K562 (cell line): Measurements from ENCODE around the gene GALK2. TPM values are rescaled to one million over a fixed set of nuclear protein-coding genes. Genes with fewer than 3 reads are reported as not detected.

Source experiments
- ATAC-seq: fragments of 200-7000 bp; cut with Tn5 transposase; 3 replicates; pipeline ENCODE4 v1.9.1; 2020; ENCODE audit warnings: moderate library complexity
- BruUV-seq: library from RNA; stranded (reverse); fragments of 400-500 nt; replicated peaks from 2 replicates; lab custom pipeline; 2021; lab: Mats Ljungman, UMichigan
- CTCF ChIA-PET: fragments of 300-600 bp; formaldehyde crosslinking; extraction: SDS; loops from one replicate; lab custom pipeline; 2021; ENCODE audit warnings: low intra/inter-chr PET ratio; lab: Yijun Ruan, JAX
- POLR2A ChIA-PET: fragments of 300-600, 350-650 bp; sonication (Branson Sonifier 250); formaldehyde crosslinking; extraction: SDS; loops from one replicate; lab custom pipeline; 2021; ENCODE audit warnings: antibody characterized with exemption, inconsistent platforms; lab: Yijun Ruan, JAX
- DNase-seq, 4 experiments: peaks; one replicate each; pipeline versions ENCODE4 v3.0.0 to v3.0.0-alpha.2; 2011 to 2018; ENCODE audit warnings: low spot score in 3 of 4, mixed read lengths in 3 of 4; ENCODE audit errors: extremely low read depth in 1 of 4
- FAIRE-seq: peaks from 2 replicates; lab custom pipeline; 2011; peaks lifted over from hg19 to GRCh38; lab: Jason Lieb, UNC
- H2AFZ ChIP-seq: 2 replicates; pipeline ENCODE4 v1.6.0; 2011; ENCODE audit warnings: low read depth, low read length, control low read depth, inconsistent platforms
- H3K27ac ChIP-seq: fragments of 200-600 bp; 3 replicates; pipeline ENCODE4 v1.8.0; 2011; ENCODE audit warnings: low read depth, mild to moderate bottlenecking, control low read depth, inconsistent platforms, low read length, moderate library complexity, mixed read lengths; ENCODE audit errors: extremely low read depth
- H3K27me3 ChIP-seq, 2 experiments: fragments of 300-600 bp in 1 of 2; 2 replicates in 1 of 2; 3 replicates in 1 of 2; pipeline versions ENCODE4 v1.6.0 to v1.8.0; 2011; ENCODE audit warnings: inconsistent platforms in 2 of 2, low read length in 2 of 2, mild to moderate bottlenecking in 1 of 2, mixed read lengths in 1 of 2, moderate library complexity in 1 of 2; ENCODE audit not compliant: control insufficient read depth in 2 of 2, insufficient read depth in 2 of 2
- H3K36me3 ChIP-seq: fragments of 300-600 bp; 3 replicates; pipeline ENCODE4 v1.8.0; 2011; ENCODE audit warnings: mild to moderate bottlenecking, low read length, inconsistent platforms; ENCODE audit not compliant: control insufficient read depth, insufficient read depth
- H3K4me1 ChIP-seq, 2 experiments: fragments of 200-600 bp in 1 of 2; replicated peaks in 1 of 2; 2 replicates in 1 of 2; 3 replicates in 1 of 2; pipeline versions ENCODE4 v1.5.1 to v1.8.0; 2011; ENCODE audit warnings: inconsistent platforms in 2 of 2, low read length in 2 of 2, mild to moderate bottlenecking in 1 of 2, mixed read lengths in 1 of 2, moderate library complexity in 1 of 2; ENCODE audit not compliant: control insufficient read depth in 2 of 2, insufficient read depth in 2 of 2
- H3K4me2 ChIP-seq: 2 replicates; pipeline ENCODE4 v1.6.1; 2011; ENCODE audit warnings: low read length, control low read depth, inconsistent platforms, mixed read lengths; ENCODE audit not compliant: insufficient read depth
- H3K4me3 ChIP-seq: fragments of 200-600 bp; sonication (generic), shearing (Covaris generic); 2 replicates; pipeline ENCODE4 v1.5.1; 2016; ENCODE audit warnings: control low read depth, inconsistent platforms
- H3K79me2 ChIP-seq: fragments of 200-600 bp; 3 replicates; pipeline ENCODE4 v1.8.0; 2011; ENCODE audit warnings: low read length, inconsistent platforms; ENCODE audit not compliant: control insufficient read depth, insufficient read depth
- H3K9ac ChIP-seq, 2 experiments: 2 replicates each; pipeline versions ENCODE4 v1.6.0 to v1.6.1; 2011; ENCODE audit warnings: low read depth in 2 of 2, low read length in 2 of 2, control low read depth in 1 of 2, inconsistent platforms in 1 of 2, mild to moderate bottlenecking in 1 of 2, mixed read lengths in 1 of 2; ENCODE audit not compliant: insufficient read depth in 1 of 2
- H3K9me1 ChIP-seq: one replicate; pipeline ENCODE4 v1.6.0; 2011; ENCODE audit warnings: inconsistent platforms, mild to moderate bottlenecking, low read length, moderate library complexity; ENCODE audit not compliant: control insufficient read depth, insufficient read depth
- H3K9me3 ChIP-seq: replicated peaks from 2 replicates; pipeline ENCODE4 v1.5.1; 2011; ENCODE audit warnings: low read depth, low read length, inconsistent platforms; ENCODE audit not compliant: control insufficient read depth, insufficient read depth
- H4K20me1 ChIP-seq: replicated peaks from 2 replicates; pipeline ENCODE4 v1.6.1; 2011; ENCODE audit warnings: low read length, inconsistent platforms, mixed read lengths; ENCODE audit not compliant: control insufficient read depth, insufficient read depth
- CREB3 ChIP-seq: fragments of 450-650 bp; conservative IDR thresholded peaks from 2 replicates; pipeline ENCODE4 v1.6.1; 2016; ENCODE audit warnings: missing genetic modification characterization, low read depth, mild to moderate bottlenecking, missing compliant biosample characterization, moderate library complexity
- E2F4 ChIP-seq: sonication (generic); formaldehyde crosslinking; IDR thresholded peaks from 2 replicates; pipeline ENCODE4 v1.8.0; 2022; ENCODE audit warnings: mild to moderate bottlenecking, low read depth, missing genetic modification reagents
- GATAD2A ChIP-seq: fragments of 450-650 bp; IDR thresholded peaks from 2 replicates; pipeline ENCODE4 v1.6.1; 2017
- L3MBTL2 ChIP-seq: fragments of 450-650 bp; IDR thresholded peaks from 2 replicates; pipeline ENCODE4 v1.6.1; 2016; ENCODE audit warnings: mild to moderate bottlenecking, moderate library complexity
- NEUROD1 ChIP-seq: fragments of 150-350 bp; IDR thresholded peaks from 2 replicates; pipeline ENCODE4 v1.6.1; 2014; ENCODE audit warnings: borderline replicate concordance, low read length, low read depth; ENCODE audit not compliant: partially characterized antibody
- RFX1 ChIP-seq: fragments of 450-650 bp; IDR thresholded peaks from 2 replicates; pipeline ENCODE4 v1.6.1; 2016; ENCODE audit warnings: mild to moderate bottlenecking, moderate library complexity
- RFX5 ChIP-seq: IDR thresholded peaks from 2 replicates; pipeline ENCODE4 v1.6.1; 2011; ENCODE audit warnings: low read depth, mild to moderate bottlenecking, improper control_type of control experiment, low read length
- RNF219 ChIP-seq: fragments of 250-450 bp; sonication (Bioruptor Pico); IDR thresholded peaks from 2 replicates; pipeline ENCODE4 v1.5.0; 2022; ENCODE audit warnings: mild to moderate bottlenecking
- SNIP1 ChIP-seq: fragments of 450-650 bp; IDR thresholded peaks from 2 replicates; pipeline ENCODE4 v1.7.1; 2017; ENCODE audit warnings: low read depth, mild to moderate bottlenecking
- TBL1XR1 ChIP-seq, 2 experiments: IDR thresholded peaks; 2 replicates each; pipeline ENCODE4 v1.6.1; 2012; ENCODE audit warnings: improper control_type of control experiment in 2 of 2, low read length in 2 of 2, mild to moderate bottlenecking in 1 of 2
- ZNF140 ChIP-seq: fragments of 250-450 bp; sonication (Bioruptor Pico); IDR thresholded peaks from 2 replicates; pipeline ENCODE4 v1.8.0; 2021; ENCODE audit warnings: moderate library complexity, mild to moderate bottlenecking, inconsistent platforms
- ZNF311 ChIP-seq: fragments of 250-450 bp; sonication (Bioruptor Pico); IDR thresholded peaks from 2 replicates; pipeline ENCODE4 v1.4.0; 2020; ENCODE audit warnings: mild to moderate bottlenecking, moderate library complexity
- ZNF398 ChIP-seq: fragments of 250-450 bp; sonication (Bioruptor Pico); IDR thresholded peaks from 2 replicates; pipeline ENCODE4 v1.8.0; 2021; ENCODE audit warnings: moderate library complexity, mild to moderate bottlenecking, inconsistent platforms
- WGBS: fragments of 100-300 bp; shearing (Covaris generic); methylation state at CpG from one replicate; pipeline ENCODE4 v1.1.6; 2016; ENCODE audit warnings: low coverage, mixed read lengths; ENCODE audit not compliant: insufficient coverage; ENCODE audit errors: missing lambda C conversion rate; 5-methylcytosine and 5-hydroxymethylcytosine counted together
- in situ Hi-C: fragments of 300-500 bp; cut with MboI; formaldehyde crosslinking; loops from 4 replicates; pipeline ENCODE4 v1.15.0; 2018; ENCODE audit warnings: inconsistent platforms, mixed read lengths
- intact Hi-C: fragments of 100-400 bp; cut with micrococcal nuclease; formaldehyde crosslinking; loops from 2 replicates; pipeline ENCODE4 v1.14.2; 2022
- polyA plus RNA-seq, 8 experiments: library from polyadenylated mRNA; depleted of rRNA in 4 of 8; stranded (reverse) in 5 of 8; unstranded in 3 of 8; fragments of >200 nt; fragmentation: Nextera tagmentation in 2 of 8; fragmentation: Illumina TruSeq in 1 of 8; extraction: Ambion mirVana in 2 of 8; extraction: Trizol in 1 of 8; gene quantifications; 2 replicates each; pipeline versions ENCODE4 v1.2.1 to v1.2.3, GENCODE V29; 2011 to 2014; ENCODE audit warnings: inconsistent platforms in 1 of 8, missing spikeins in 1 of 8
- total RNA-seq, 7 experiments: library from RNA; depleted of rRNA in 6 of 7; stranded (reverse); fragments of >200 nt in 6 of 7; fragmentation: Illumina TruSeq in 2 of 7; extraction: Trizol in 2 of 7; gene quantifications; 2 replicates each; pipeline versions ENCODE4 v1.2.1 to v1.2.3, GENCODE V29; 2011 to 2021; ENCODE audit warnings: low replicate concordance in 1 of 7

Gene GALK2
- total and polyA plus RNA-seq, 9 of the 15 experiments (the other 6 are each of a cell fraction or from before 2014, with no cell fraction given): 32.8 to 82.0 (median 54.4) TPM

- no peak for TF ChIP-seq ZNF398 (CRISPR knock-in tag)
- no peak for TF ChIP-seq RNF219 (CRISPR knock-in tag)
- TF ChIP-seq ZNF311 (CRISPR knock-in tag): no peak
Measured at GRCh38 chr15:49323207-49323606, 153.2 kb downstream of the GALK2 start (continued).

- CTCF ChIA-PET: no interaction called here
- H3K9me3 ChIP-seq: no peaks in the 10 kb centered on the region
Measured at GRCh38 chr15:49327927-49328326, 157.9 kb downstream of the GALK2 start.

More at GRCh38 chr15:49327927-49328326, 157.9 kb downstream of the GALK2 start:
- DNase-seq (no peak), FAIRE-seq (no peak), ATAC-seq (no peak)
- no TSS peak for BruUV-seq
- TF ChIP-seq ZNF140 (CRISPR knock-in tag) (no peak), GATAD2A (no peak), RFX1 (no peak), CREB3 (tag) (no peak), E2F4 (no peak), NEUROD1 (no peak), TBL1XR1 (IDR thresholded peaks at IDR 0.05; ENCODE audit: low read length in 2 of 2) (no peak), SNIP1 (no peak), L3MBTL2 (no peak), RFX5 (no peak)
- no peaks in the 10 kb centered on the region for H3K9me1 ChIP-seq
- H3K4me1 ChIP-seq: no peaks in the 10 kb centered on the region
- H3K4me2 ChIP-seq: no peak overlapping the region
- H3K27me3 ChIP-seq: no peaks in the 10 kb centered on the region
- intact Hi-C loops (no loop called here), in situ Hi-C loops (no loop called here)
- H3K27ac ChIP-seq: no peak overlapping the region
- POLR2A ChIA-PET: interaction anchor here (0.9 kb wide), 1 partner anchor 120 kb away, joined by 3 read pairs; no protein-coding TSS in a partner anchor
- H3K36me3 ChIP-seq: peaks cover 24% of the 10 kb centered on the region; the same call in 2 of the 3 replicates
- H2AFZ ChIP-seq: no peak overlapping the region
- H3K79me2 ChIP-seq: no peaks in the 10 kb centered on the region
- WGBS: 84% methylated on average over 4 of the region's 4 CpGs
- H3K9ac ChIP-seq: no peak overlapping the region
- no peaks in the 10 kb centered on the region for H4K20me1 ChIP-seq
- H3K4me3 ChIP-seq: no peak overlapping the region
